ENCODE data around the gene GTF3C6.
"Not testable (repeated sequence)": the region's sequence is repeated elsewhere in the genome, so short reads cannot be mapped to it uniquely, and the experiment has no call there.

GTF3C6 gene

DNA sequence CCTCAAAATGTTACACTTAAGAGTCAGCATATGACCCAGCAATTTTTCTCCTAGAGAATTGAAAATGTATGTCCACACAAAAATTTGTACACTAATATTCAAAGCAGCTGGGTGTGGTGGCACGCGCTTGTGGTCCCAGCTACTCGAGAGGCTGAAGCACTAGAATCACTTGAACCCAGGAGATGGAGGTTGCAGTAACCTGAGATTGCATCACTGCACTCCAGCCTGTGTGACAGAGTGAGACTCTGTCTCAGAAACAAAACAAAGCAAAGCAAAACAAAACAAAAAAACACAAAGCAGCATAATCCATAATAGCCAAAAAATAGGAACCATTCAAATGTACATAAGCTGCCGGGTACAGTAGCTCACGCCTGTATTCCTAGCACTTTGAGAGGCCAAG, 21.7 kb downstream of the GTF3C6 start:
- no peak for DNase-seq

DNA sequence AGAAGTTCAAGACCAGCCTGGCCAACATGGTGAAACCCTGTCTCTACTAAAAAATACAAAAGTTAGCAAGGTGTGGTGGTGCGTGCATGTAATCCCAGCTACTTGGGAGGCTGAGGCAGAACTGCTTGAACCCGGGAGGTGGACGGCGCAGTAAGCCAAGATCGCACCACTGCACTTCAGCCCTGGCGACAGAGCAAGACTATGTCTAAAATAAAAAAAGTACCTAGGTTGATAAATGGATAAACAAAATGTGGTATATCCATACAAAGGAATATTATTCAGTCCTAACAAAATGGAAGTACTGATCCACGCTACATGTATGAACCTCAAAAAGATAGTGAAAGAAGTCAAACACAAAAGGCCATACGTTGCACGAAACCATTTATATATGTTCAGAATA, 22.1 kb downstream of the GTF3C6 start:
- no peak for DNase-seq

DNA sequence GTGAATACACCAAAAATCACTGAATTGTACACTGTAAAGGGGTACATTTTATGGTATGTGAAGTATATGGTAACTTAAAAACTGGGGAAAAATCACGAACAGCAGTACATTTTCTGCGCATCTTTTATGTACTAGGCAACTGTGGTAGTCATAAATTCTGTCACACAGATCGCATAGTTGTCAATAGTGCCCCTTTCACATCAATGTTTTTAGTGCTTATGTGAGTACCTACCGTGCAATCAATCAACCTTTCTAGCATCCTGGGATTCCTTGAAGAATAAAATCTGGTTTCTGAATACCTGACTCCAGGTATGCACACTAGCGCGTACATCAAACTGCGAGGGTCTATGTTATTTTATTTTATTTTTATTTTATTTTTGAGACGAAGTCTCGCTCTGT, 22.7 kb downstream of the GTF3C6 start:
- DNase-seq: peak in 1 of 3 experiments; percentile 50

DNA sequence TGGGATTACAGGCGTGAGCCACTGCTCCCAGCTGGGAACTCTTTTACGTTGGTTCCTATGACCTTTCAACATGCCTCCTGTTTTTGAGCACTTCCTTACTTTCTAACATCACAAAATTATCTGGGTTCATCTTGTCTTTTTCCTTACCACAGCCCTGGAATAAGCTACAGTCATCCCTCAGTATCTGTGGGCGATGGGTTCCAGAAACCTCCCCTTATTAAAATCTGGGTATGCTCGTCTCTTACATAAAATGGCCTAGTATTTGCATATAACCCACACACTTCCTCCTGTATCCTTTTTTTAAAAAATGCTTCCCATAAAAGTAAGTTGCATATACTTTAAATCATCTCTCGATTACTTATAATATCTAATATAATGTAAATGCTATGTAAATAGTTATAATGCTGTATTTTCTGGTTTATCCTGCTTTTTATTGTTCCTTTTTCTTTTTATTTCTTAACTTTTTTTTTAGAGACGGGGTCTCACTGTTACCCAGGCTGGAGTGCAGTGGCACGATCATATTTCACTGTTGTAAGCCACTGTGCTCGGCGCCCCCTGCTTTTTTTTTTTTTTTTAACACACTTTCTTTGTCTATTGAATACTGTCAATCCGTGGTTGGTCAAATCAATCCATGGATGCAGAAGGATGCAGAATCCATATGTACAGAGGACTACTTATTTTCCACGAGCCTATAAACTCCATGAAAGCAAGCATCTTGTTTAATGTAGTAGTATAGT, 32.5 kb downstream of the GTF3C6 start:
- DNase-seq: no peak

DNA sequence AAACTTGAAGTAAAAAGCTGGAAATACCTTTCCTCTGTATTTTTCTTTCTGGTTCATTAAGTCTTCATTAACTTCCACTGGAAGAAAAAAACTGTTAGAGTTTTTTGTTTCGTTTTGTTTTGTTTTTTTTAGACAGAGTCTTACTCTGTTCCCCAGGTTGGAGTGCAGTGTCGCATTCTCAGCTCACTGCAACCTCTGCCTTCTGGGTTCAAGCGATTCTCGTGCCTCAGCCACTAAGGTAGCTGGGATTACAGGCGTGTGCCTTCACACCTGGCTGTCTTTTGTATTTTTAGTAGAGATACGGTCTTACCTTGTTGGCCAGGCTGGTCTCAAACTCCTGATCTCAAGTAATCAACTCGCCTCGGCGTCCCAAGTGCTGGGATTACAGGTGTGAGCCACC, 38.2 kb downstream of the GTF3C6 start:
- DNase-seq: no peak

DNA sequence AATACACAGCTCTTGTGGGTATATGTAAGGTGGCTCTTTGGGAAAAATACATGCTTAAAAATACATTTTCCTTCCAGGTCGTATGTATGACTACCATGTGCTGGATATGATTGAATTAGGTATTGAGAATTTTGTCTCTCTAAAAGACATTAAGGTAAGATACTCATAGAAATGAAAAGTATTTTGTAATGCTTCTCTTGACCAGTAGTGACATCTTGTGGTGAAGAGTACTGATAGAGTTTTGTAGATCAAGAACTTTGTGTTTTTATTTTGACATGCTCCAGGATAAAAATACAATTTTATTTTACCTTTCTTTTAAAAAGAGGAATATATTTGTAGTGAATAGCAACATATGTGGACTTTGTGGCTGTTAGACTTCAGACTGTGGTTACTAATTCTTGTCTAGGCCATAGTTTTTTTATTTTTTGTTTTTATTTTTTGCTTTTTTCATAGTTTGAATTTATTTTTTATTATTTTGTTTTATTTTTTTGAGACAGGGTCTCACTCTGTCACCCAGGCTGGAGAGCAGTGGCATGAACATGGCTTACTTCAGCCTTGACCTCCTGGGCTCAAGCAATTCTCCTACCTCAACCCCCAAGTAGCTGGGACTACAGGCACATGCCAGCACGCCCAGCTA, 41.2 kb downstream of the GTF3C6 start:
- DNase-seq: peak in 1 of 3 experiments; percentile 40

DNA sequence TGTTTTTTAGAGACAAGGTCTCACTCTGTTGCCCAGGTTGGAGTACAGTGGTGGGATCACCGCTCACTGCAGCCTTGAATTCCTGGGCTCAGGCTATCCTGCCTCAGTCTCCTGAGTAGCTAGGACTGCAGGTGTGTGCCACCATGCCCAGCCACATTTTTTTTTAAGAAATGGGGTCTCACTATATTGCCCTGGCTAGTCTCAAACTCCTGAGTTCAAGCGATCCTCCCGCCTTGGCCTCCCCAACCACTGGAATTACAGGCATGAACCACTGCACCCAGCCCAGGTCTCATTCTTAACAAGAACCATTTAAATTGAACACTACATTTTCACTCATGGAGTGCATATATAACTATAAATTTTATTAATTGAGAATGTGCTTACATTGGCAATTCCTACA, 43.8 kb downstream of the GTF3C6 start:
- no peak for DNase-seq

DNA sequence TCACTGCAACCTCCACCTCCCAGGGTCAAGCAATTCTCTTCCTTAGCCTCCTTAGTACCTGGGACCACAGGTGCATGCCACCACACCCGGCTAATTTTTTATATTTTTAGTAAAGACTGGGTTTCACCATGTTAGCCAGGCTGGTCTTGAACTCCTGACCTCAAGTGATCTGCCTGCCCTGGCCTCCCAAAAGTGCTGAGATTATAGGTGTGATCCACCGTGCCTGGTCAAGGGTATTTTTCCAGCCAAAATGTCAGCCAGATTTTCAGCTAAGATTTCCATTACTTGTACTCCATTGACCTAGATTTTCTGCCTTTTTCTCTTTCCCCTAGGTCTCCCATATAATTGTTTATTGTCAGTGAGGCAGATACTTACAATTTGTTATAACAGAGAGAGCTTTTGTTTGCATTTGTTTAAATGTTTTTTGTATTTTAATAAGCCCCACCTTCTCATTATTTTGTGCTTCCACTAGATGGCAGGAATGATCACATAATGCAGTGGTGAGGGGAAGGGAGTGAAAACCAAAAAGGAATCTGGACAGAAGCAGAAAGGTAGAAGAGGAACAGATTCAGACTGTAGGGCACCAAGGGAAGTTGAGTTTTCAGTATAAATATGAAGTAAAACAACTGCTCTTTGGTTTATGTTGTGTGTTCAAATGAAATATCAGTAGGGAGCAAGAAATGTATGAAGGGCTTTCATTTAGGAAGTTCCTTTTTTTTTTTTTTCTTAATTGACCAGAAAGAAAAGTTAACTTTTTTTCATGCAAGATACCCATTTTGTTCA, 53.0 kb downstream of the GTF3C6 start:
- peak; percentile 21 to 63 (median 53) for DNase-seq

DNA sequence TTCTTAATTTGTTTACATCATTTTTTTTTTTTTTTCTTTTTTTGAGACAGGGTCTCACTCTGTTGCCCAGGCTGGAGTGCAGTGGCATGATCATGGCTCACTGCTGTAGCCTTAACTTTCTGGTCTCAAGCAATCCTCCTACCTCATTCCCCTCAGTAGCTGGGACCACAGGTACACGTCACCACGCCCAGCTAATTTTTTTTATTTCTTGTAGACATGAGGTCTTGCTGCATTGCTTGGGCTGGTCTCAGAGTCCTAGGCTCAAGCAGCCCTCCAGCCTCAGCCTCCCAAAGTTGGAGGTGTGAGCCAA, 53.6 kb downstream of the GTF3C6 start:
- no peak for DNase-seq

DNA sequence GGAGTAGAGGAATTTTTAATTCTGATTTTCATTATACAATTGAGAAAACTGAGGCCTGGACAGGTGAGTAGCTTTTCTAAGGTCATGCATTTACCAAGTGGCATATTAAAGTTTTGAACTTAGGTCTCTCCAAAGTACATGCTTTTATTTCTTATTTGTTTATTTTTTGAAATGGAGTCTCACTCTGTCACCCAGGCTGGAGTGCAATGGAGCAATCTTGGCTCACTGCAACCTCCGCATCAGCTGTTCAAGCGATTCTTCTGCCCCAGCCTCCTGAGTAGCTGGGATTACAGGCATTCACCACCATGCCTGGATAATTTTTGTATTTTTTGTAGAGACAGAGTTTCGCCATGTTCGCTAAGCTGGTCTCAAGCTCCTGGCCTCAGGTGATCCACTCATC, 54.0 kb downstream of the GTF3C6 start:
- DNase-seq: not testable (repeated sequence)

DNA sequence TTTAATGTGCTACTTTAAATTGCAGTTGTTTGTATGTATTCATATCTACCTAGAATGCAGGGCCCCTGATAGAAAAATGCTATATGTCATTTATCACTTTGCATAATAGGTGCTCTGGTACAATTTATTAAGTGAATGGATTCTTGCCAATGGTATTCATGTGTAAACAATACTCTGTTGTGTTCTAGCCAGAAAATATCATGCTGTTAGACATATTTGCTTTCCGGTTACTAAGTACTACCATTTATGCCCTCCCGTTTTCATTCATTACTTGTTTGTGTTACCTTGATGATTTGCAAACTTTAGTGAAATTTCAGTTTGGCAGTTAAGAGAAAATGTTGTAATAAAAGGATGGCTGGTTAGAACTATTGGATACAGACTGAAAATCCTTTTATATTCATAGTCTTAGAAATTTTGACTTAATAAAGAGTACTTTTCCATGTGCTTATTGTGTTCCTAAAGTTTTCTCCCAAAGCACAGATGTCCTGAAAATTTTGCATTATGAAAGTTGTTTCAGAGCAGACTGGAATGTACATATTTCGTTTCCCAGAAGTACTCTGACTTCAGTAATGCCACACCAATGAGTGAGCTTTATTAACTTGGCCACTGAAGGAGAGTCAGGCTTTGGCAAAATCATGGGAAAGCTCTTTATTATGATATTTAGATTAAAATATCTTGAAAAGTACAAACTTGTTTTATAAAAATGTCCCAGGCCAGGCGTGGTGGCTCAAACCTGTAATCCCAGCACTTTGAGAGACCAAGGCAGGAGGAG, 54.8 kb downstream of the GTF3C6 start:
- peak in 2 of 3 experiments; percentile 12 to 74 for DNase-seq

DNA sequence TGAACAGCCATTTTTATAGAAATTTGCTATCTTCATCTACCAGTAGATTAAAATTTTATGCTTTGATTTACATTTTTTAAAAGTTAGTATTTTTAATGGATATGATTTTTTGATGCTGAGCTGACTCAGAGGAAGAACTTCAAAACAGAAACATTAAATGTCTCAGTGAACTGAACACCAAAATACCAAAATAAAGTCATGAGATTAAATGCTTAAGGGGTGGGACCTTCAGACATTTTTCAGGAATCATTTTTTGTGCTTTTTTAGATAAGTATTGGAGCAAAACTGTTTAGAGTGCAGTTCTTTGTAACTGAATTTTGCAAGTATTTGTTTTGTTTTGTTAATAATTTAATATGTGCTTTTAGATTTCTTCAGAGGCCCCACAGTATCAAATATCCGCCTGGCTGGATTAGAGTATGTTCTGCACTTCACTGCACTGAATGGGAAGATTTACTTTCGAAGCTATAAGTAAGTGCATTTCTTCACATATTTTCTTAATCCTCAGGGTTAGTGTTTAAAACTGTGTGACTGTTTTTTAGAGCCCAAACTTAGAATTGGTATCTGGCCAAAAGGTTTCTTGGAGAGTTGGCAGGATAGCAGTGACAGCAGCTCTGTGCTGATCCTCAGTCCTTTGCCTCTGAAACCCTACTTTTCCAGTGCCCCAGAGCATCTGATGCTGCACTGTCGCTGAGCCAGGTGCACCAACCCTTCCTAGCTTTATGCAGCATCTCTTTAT, 57.1 kb downstream of the GTF3C6 start:
- DNase-seq: no peak

DNA sequence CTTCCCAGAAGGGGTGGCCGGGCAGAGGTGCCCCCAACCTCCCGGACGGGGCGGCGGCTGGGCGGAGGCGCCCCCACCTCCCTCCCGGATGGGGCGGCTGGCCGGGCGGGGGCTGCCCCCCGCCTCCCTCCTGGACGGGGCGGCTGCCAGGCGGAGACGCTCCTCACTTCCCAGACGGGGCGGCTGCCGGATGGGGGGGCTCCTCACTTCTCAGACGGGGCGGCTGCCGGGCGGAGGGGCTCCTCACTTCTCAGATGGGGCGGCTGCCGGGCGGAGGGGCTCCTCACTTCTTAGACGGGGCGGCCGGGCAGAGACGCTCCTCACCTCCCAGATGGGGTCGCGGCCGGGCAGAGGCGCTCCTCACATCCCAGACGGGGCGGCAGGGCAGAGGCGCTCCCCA, 58.7 kb downstream of the GTF3C6 start:
- DNase-seq: not testable (repeated sequence)

Measured in NCI-H1417 (cell line).